PC-3 (cell line): Measurements from ENCODE around the gene TMEM138.

Experiments
- EZH2 ChIP-seq: fragments of 300-600 bp; sonication (generic); IDR thresholded peaks from one replicate; pipeline ENCODE4 v1.6.1; 2017; ENCODE audit warnings: antibody characterized with exemption, mild to moderate bottlenecking, low read length; ENCODE audit not compliant: unreplicated experiment
- EZH2phosphoT487 ChIP-seq: fragments of 300-600 bp; sonication (generic); IDR thresholded peaks from 2 replicates; pipeline ENCODE4 v1.6.1; 2018; ENCODE audit warnings: mild to moderate bottlenecking, antibody characterized with exemption, low read length, borderline replicate concordance
- TF ChIP-seq, protein P1 (sequence below): fragments of 300-600 bp; sonication (generic); conservative IDR thresholded peaks from 2 replicates; pipeline ENCODE4 v1.5.1; 2017; ENCODE audit warnings: antibody characterized with exemption, low read depth, mild to moderate bottlenecking, low read length

GRCh38 chr11:61339490-61339878, 22.7 kb upstream of the TMEM138 start:
- TF ChIP-seq EZH2phosphoT487 (no peak), EZH2 (no peak)
- TF ChIP-seq, protein P1, sequence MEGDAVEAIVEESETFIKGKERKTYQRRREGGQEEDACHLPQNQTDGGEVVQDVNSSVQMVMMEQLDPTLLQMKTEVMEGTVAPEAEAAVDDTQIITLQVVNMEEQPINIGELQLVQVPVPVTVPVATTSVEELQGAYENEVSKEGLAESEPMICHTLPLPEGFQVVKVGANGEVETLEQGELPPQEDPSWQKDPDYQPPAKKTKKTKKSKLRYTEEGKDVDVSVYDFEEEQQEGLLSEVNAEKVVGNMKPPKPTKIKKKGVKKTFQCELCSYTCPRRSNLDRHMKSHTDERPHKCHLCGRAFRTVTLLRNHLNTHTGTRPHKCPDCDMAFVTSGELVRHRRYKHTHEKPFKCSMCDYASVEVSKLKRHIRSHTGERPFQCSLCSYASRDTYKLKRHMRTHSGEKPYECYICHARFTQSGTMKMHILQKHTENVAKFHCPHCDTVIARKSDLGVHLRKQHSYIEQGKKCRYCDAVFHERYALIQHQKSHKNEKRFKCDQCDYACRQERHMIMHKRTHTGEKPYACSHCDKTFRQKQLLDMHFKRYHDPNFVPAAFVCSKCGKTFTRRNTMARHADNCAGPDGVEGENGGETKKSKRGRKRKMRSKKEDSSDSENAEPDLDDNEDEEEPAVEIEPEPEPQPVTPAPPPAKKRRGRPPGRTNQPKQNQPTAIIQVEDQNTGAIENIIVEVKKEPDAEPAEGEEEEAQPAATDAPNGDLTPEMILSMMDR = no peak
